GM12878 (cell line): ENCODE results near the gene CDH20. TPM values are rescaled to one million over a fixed set of nuclear protein-coding genes. Genes with fewer than 3 reads are reported as not detected.

Experiments used
- ATAC-seq: fragments of 200-7000 bp; cut with Tn5 transposase; 3 replicates; pipeline ENCODE4 v1.9.1; 2020; ENCODE audit warnings: mild to moderate bottlenecking, moderate library complexity
- BruUV-seq: library from RNA; stranded (reverse); fragments of 400-500 nt; replicated peaks from 2 replicates; lab custom pipeline; 2021; lab: Mats Ljungman, UMichigan
- CTCF ChIA-PET: fragments of 300-600 bp; sonication (Branson Sonifier 250); formaldehyde crosslinking; extraction: SDS; loops from one replicate; lab custom pipeline; 2021; ENCODE audit warnings: inconsistent platforms; lab: Yijun Ruan, JAX
- POLR2A ChIA-PET: fragments of 350-600 bp; formaldehyde crosslinking; extraction: SDS; loops from one replicate; lab custom pipeline; 2021; ENCODE audit warnings: inconsistent platforms; lab: Charles Lee
- RAD21 ChIA-PET: fragments of 300-600 bp; sonication (Branson Sonifier 250); formaldehyde crosslinking; loops from one replicate; lab custom pipeline; 2023; ENCODE audit warnings: antibody characterized with exemption; ENCODE audit not compliant: unreplicated experiment; lab: Charles Lee
- SMC1A ChIA-PET: fragments of 300-600 bp; sonication (Branson Sonifier 250); formaldehyde crosslinking; loops from one replicate; lab custom pipeline; 2023; ENCODE audit not compliant: unreplicated experiment, uncharacterized antibody; lab: Charles Lee
- DNase-seq: peaks from one replicate; pipeline ENCODE4 v3.0.0-alpha.2; 2011; ENCODE audit warnings: low read depth, low spot score
- FAIRE-seq: peaks from 3 replicates; lab custom pipeline; 2011; peaks lifted over from hg19 to GRCh38; lab: Jason Lieb, UNC
- H2AFZ ChIP-seq: 2 replicates; pipeline ENCODE4 v1.6.0; 2011; ENCODE audit warnings: low read depth, low read length, control low read depth; ENCODE audit not compliant: control insufficient read depth
- H3K27ac ChIP-seq: 2 replicates; pipeline ENCODE4 v1.5.1; 2011; ENCODE audit warnings: control low read depth; ENCODE audit not compliant: control insufficient read depth, insufficient read depth
- H3K27me3 ChIP-seq, 2 experiments: replicated peaks in 1 of 2; 2 replicates each; pipeline versions ENCODE4 v1.6.0 to v1.6.1; 2011; ENCODE audit warnings: low read length in 1 of 2; ENCODE audit not compliant: control insufficient read depth in 2 of 2, insufficient read depth in 2 of 2
- H3K36me3 ChIP-seq, 2 experiments: 2 replicates each; pipeline ENCODE4 v1.5.1; 2011; ENCODE audit warnings: low read length in 1 of 2; ENCODE audit not compliant: control insufficient read depth in 2 of 2, insufficient read depth in 2 of 2
- H3K4me1 ChIP-seq: 2 replicates; pipeline ENCODE4 v1.6.1; 2011; ENCODE audit warnings: mild to moderate bottlenecking, low read length, moderate library complexity, mixed read lengths; ENCODE audit not compliant: control insufficient read depth, insufficient read depth
- H3K4me2 ChIP-seq: 2 replicates; pipeline ENCODE4 v1.6.0; 2011; ENCODE audit warnings: control low read depth; ENCODE audit not compliant: control insufficient read depth, insufficient read depth
- H3K4me3 ChIP-seq: fragments of 200-600 bp; sonication (generic); 2 replicates; pipeline ENCODE4 v1.5.1; 2016
- H3K79me2 ChIP-seq: 2 replicates; pipeline ENCODE4 v1.6.0; 2011; ENCODE audit warnings: low read length; ENCODE audit not compliant: control insufficient read depth, insufficient read depth
- H3K9ac ChIP-seq: 2 replicates; pipeline ENCODE4 v1.8.0; 2011; ENCODE audit warnings: low read length, control low read depth, mixed read lengths; ENCODE audit not compliant: control insufficient read depth, insufficient read depth
- H3K9me3 ChIP-seq: replicated peaks from 3 replicates; pipeline ENCODE4 v1.5.1; 2011; ENCODE audit warnings: mild to moderate bottlenecking, low read length; ENCODE audit not compliant: control insufficient read depth, insufficient read depth
- H4K20me1 ChIP-seq: 2 replicates; pipeline ENCODE4 v1.6.0; 2011; ENCODE audit not compliant: control insufficient read depth, insufficient read depth
- NFYA ChIP-seq: IDR thresholded peaks from 2 replicates; pipeline ENCODE4 v1.6.1; 2011; ENCODE audit warnings: low read depth, mild to moderate bottlenecking, low read length, improper control_type of control experiment, borderline replicate concordance
- PRDM15 ChIP-seq: fragments of 450-650 bp; formaldehyde crosslinking; IDR thresholded peaks from 2 replicates; pipeline ENCODE4 v1.4.0; 2020; ENCODE audit warnings: mild to moderate bottlenecking, moderate library complexity
- TARDBP ChIP-seq: IDR thresholded peaks from 2 replicates; pipeline ENCODE4 v1.6.1; 2016; ENCODE audit warnings: borderline replicate concordance
- ZBTB11 ChIP-seq: fragments of 450-650 bp; formaldehyde crosslinking; IDR thresholded peaks from 2 replicates; pipeline ENCODE4 v1.5.0; 2022; ENCODE audit warnings: mild to moderate bottlenecking, missing genetic modification characterization
- WGBS: methylation state at CpG from one replicate; pipeline ENCODE4 v1.1.6; 2016; ENCODE audit warnings: low lambda C conversion rate; ENCODE audit not compliant: insufficient replicate concordance, insufficient coverage; ENCODE audit errors: missing lambda C conversion rate; 5-methylcytosine and 5-hydroxymethylcytosine counted together
- in situ Hi-C: fragments of 300-500 bp; cut with MboI; formaldehyde crosslinking; loops from 9 replicates; pipeline ENCODE4 v1.14.3; 2018; ENCODE audit warnings: mixed read lengths
- intact Hi-C: fragments of 100-400 bp; cut with micrococcal nuclease; formaldehyde crosslinking; loops from one replicate; pipeline ENCODE4 v1.14.2; 2022; ENCODE audit not compliant: unreplicated experiment
- polyA plus RNA-seq, 11 experiments: library from polyadenylated mRNA; depleted of rRNA in 4 of 11; unstranded in 6 of 11; stranded (reverse) in 5 of 11; fragments of >200 nt; fragmentation: Nextera tagmentation in 4 of 11; fragmentation: Illumina TruSeq in 1 of 11; extraction: Ambion mirVana in 4 of 11; extraction: Trizol in 1 of 11; gene quantifications; 1 replicate in 1 of 11; 2 replicates in 10 of 11; pipeline versions ENCODE4 v1.2.1 to v1.2.3, GENCODE V29; 2011 to 2016; ENCODE audit warnings: inconsistent platforms in 2 of 11, missing spikeins in 2 of 11, low read depth in 1 of 11
- total RNA-seq, 4 experiments: library from RNA; depleted of rRNA in 3 of 4; stranded (reverse); fragments of >200 nt in 3 of 4; fragmentation: Illumina TruSeq in 1 of 4; extraction: Trizol in 1 of 4; gene quantifications; 2 replicates each; pipeline versions ENCODE4 v1.2.1 to v1.2.3, GENCODE V29; 2013 to 2021
- TF ChIP-seq, protein P1 (sequence below): fragments of 450-650 bp; formaldehyde crosslinking; IDR thresholded peaks from 2 replicates; pipeline ENCODE4 v1.4.0; 2022; ENCODE audit warnings: mild to moderate bottlenecking, moderate library complexity

The CDH20 gene
- total and polyA plus RNA-seq, 10 of the 15 experiments (the other 5 are each of a cell fraction or from before 2014, with no cell fraction given): not detected

DNA sequence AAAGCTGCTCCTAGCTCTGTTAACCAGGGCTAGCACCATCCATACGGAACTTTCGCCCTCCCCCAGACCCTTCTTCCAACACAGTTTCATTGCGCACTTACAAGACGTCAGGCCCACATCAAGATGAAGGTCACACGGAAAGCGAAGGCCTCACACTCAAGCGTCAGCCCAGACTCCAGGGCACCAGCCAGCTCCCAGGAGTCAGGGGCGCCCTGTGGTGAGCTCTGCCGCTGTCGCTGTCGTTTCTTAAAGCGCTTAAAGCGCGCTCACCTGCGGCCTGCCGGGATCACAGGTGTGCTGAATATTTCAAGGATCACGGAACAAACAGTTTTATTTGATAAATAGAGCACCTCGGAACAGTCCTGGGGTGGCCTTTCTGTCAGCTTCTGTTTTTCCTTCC is 163.1 kb downstream of the CDH20 start:
- Histone ChIP-seq H3K79me2 (no peaks in the 10 kb centered on the region), H3K27me3 (no peaks in the 10 kb centered on the region), H3K9ac (no peak overlapping the region), H3K27ac (no peak overlapping the region), H3K4me3 (no peak overlapping the region), H3K4me1 (no peaks in the 10 kb centered on the region), H3K36me3 (no peaks in the 10 kb centered on the region), H2AFZ (no peak overlapping the region), H3K9me3 (no peaks in the 10 kb centered on the region), H3K4me2 (no peak overlapping the region), H4K20me1 (no peaks in the 10 kb centered on the region)
- intact Hi-C loops: no loop called here
- in situ Hi-C loops: loop anchor here (5.0 to 10.0 kb wide), 2 partner anchors 174 to 402 kb away; no protein-coding TSS in a partner anchor
- WGBS: 40% methylated on average over 18 of the region's 18 CpGs
- ChIA-PET RAD21 (no interaction called here), POLR2A (no interaction called here), CTCF (no interaction called here), SMC1A (no interaction called here)
- FAIRE-seq (no peak), ATAC-seq (no peak), DNase-seq (no peak)
- BruUV-seq: no TSS peak
- TF ChIP-seq, protein P1, sequence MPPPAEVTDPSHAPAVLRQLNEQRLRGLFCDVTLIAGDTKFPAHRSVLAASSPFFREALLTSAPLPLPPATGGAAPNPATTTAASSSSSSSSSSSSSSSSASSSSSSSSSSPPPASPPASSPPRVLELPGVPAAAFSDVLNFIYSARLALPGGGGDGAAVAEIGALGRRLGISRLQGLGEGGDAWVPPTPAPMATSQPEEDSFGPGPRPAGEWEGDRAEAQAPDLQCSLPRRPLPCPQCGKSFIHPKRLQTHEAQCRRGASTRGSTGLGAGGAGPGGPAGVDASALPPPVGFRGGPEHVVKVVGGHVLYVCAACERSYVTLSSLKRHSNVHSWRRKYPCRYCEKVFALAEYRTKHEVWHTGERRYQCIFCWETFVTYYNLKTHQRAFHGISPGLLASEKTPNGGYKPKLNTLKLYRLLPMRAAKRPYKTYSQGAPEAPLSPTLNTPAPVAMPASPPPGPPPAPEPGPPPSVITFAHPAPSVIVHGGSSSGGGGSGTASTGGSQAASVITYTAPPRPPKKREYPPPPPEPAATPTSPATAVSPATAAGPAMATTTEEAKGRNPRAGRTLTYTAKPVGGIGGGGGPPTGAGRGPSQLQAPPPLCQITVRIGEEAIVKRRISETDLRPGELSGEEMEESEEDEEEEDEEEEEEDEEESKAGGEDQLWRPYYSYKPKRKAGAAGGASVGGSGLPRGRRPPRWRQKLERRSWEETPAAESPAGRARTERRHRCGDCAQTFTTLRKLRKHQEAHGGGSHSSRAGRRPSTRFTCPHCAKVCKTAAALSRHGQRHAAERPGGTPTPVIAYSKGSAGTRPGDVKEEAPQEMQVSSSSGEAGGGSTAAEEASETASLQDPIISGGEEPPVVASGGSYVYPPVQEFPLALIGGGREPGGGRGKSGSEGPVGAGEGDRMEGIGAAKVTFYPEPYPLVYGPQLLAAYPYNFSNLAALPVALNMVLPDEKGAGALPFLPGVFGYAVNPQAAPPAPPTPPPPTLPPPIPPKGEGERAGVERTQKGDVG (CRISPR knock-in tag): no peak
- no peak for TF ChIP-seq TARDBP

DNA sequence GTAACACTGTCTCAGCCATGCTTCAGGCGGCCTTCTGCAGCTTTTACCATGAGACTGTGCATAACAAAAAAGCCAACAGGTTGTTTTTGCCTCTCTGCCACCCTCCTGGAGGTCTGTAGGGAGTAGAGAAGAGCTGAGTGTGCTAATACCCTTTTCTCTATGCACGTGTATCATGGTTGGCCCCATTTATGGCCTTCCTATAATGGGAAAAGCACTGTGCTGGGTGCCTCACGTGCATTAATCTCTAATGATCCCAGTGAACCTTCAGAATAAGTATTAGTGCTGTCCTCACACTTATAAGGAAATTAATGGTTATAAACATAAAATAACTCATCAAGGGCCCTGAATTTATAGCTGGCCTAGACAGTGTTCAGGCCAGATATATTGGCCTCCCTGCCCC is 164.2 kb downstream of the CDH20 start:
- Histone ChIP-seq H3K79me2 (no peaks in the 10 kb centered on the region), H4K20me1 (no peaks in the 10 kb centered on the region), H2AFZ (no peak overlapping the region), H3K36me3 (no peaks in the 10 kb centered on the region), H3K4me1 (no peaks in the 10 kb centered on the region), H3K27ac (no peak overlapping the region), H3K9me3 (no peaks in the 10 kb centered on the region), H3K4me2 (no peak overlapping the region), H3K4me3 (no peak overlapping the region), H3K27me3 (no peaks in the 10 kb centered on the region), H3K9ac (no peak overlapping the region)
- SMC1A ChIA-PET: no interaction called here
- CTCF ChIA-PET: no interaction called here
- RAD21 ChIA-PET: interaction anchor here (0.6 kb wide), 1 partner anchor 324 kb away, joined by 3 read pairs; no protein-coding TSS in a partner anchor
- DNase-seq (no peak), ATAC-seq (no peak), FAIRE-seq (no peak)
- in situ Hi-C loops (loop anchor here (5.0 to 10.0 kb wide), 2 partner anchors 175 to 403 kb away; no protein-coding TSS in a partner anchor), intact Hi-C loops (no loop called here)
- BruUV-seq: no TSS peak
- POLR2A ChIA-PET: no interaction called here
- WGBS: 2% methylated on average over 3 of the region's 3 CpGs
- TF ChIP-seq NFYA (no peak), PRDM15 (no peak), ZBTB11 (CRISPR knock-in tag) (no peak)
